Activated naive CD4-positive, alpha-beta T cell treated with anti-CD3 and anti-CD28 coated beads for 36 hours (primary cell): Measurements from ENCODE around the gene PLXNB1. TPM values are rescaled to one million over a fixed set of nuclear protein-coding genes. Genes with fewer than 3 reads are reported as not detected.

Experiments used
- CTCF ChIA-PET: fragments of 350-600 bp; sonication (Branson Sonifier 250); formaldehyde crosslinking; loops from one replicate; lab custom pipeline; 2021; ENCODE audit warnings: antibody characterized with exemption; lab: Charles Lee
- DNase-seq: peaks from one replicate; pipeline ENCODE4 v3.0.0-alpha.2; 2020
- H3K27ac Mint-ChIP-seq: one replicate; pipeline ENCODE4 v1.8.0; 2021; ENCODE audit warnings: mild to moderate bottlenecking, mixed read lengths
- H3K27me3 Mint-ChIP-seq: one replicate; pipeline ENCODE4 v1.8.0; 2021; ENCODE audit warnings: low read depth, mixed read lengths
- H3K36me3 Mint-ChIP-seq: one replicate; pipeline ENCODE4 v1.8.0; 2021; ENCODE audit warnings: low read depth, mixed read lengths
- H3K4me1 Mint-ChIP-seq: one replicate; pipeline ENCODE4 v1.8.0; 2021; ENCODE audit warnings: low read depth, mixed read lengths
- H3K4me3 Mint-ChIP-seq: one replicate; pipeline ENCODE4 v1.8.0; 2021; ENCODE audit warnings: mild to moderate bottlenecking, moderate library complexity, mixed read lengths
- H3K9me3 Mint-ChIP-seq: one replicate; pipeline ENCODE4 v1.8.0; 2021; ENCODE audit warnings: mixed read lengths
- intact Hi-C: fragments of 100-400 bp; cut with micrococcal nuclease; formaldehyde crosslinking; loops from one replicate; pipeline ENCODE4 v1.15.1; 2023
- total RNA-seq, 2 experiments: library from RNA; stranded (reverse); gene quantifications; one replicate each; pipeline ENCODE4 v1.2.3, GENCODE V29; 2021

Gene PLXNB1
- total RNA-seq, 2 experiments from 2014 or later, result 1.5 to 2.0 TPM

DNA sequence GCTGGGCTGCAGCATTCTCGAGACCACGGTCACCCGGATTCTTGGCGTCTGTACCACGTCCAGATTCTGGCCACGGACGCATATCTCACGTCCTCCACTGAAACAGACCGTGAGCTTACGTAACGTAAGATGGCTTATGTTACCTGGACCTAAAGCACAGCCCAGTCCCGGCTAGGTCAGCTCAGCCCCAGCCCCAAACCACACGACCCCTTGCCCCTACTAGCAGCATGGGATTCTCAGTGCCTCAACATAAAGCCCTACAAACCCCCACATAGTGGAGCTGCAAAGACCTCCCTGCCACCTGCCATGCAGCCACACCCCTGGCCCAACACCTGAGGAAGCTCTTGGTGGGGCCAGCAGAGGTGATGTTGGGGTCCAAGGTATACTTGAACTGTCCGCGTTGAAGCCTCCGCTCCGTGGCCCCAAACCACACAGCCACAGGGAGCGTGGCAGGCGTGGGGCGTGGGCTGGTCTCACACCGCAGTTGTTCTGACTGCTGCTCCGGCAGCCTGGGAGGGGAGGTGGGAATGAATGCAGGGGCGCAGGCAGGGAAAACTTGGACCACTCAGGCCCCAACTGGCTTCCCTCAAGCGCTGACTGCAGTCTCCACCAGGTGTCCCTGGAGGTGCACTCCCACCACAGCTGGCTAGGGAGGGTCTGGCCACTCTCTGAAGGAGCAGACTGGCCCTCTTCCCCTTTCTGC, 14.5 kb downstream of the PLXNB1 start:
- Mint-ChIP-seq H3K27ac (no peak overlapping the region), H3K4me1 (no peaks in the 10 kb centered on the region), H3K4me3 (no peak overlapping the region), H3K27me3 (no peaks in the 10 kb centered on the region), H3K36me3 (no peaks in the 10 kb centered on the region), H3K9me3 (no peaks in the 10 kb centered on the region)
- intact Hi-C loops, result no loop called here
- CTCF ChIA-PET, result interaction anchor here (1.3 to 3.1 kb wide), 3 partner anchors 15 to 21 kb away, joined by 4 to 14 read pairs (median 7); no protein-coding TSS in a partner anchor
- no peak for DNase-seq

DNA sequence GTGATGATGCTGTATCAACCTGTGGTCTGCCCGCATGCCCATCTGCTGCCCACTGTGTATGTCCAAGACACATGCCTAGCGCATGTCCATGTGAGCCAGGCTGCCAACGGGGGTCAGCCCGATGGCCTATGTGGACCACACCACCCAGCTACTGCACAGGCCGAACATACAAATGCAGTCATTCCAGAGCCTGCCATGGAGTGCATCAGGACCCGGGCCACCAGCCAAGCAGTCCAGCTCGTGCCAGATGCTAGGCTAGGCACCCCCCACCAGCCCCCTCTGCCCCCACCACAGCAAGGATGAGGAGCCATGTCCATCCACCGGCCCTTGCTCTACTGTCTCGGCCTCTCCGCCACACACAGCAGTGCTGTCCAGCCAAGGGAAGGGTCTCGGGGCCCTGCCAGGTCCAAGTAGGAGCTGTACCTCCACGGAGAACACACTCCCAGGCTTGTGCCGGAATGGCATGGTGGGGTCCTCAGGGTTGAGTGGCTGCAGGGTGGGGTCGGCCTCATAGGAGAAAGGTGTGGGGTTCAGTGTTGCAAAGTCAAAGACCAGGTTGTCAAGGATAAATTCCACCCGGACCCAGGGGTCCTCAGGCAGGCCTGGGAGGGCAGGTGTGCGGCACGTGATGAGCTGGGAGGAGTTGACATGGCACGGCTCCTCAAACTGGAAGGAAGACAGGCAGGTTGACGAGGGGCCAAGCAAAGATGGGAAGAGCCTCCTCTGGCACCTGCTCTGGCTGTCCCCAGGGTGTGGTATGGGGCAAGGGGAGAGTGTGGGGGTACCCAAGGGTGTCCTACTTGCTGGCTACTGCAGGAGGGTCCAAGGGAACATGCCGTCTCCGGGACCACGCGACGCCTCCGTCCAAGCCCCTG, 15.3 kb downstream of the PLXNB1 start:
- intact Hi-C loops, result no loop called here
- Mint-ChIP-seq H3K27ac (no peak overlapping the region), H3K4me3 (no peak overlapping the region)

DNA sequence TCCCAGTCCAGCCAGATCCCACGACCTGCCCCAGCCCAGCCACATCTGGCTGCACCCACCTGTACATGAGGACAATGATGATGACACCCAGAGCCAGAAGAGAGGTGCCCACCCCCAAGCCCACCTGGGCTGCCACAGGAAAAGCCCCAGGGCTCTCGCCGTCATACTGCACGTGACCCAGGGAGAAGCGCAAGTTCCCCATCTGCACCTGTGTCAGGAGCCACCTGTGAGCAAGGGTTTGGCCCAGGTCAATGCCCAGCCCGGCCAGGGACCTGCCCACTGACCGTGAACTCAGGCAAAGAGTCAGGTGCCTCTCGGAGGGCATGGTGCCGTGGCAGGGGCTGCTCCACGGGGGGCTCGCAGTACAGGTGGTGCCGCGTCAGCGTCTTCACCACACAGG, 16.3 kb downstream of the PLXNB1 start:
- CTCF ChIA-PET, result interaction anchor here (2.0 to 3.1 kb wide), 2 partner anchors 22 kb away, joined by 8 to 14 read pairs; no protein-coding TSS in a partner anchor
- no peak for DNase-seq
- Mint-ChIP-seq H3K27me3 (no peaks in the 10 kb centered on the region), H3K4me1 (no peaks in the 10 kb centered on the region), H3K36me3 (no peaks in the 10 kb centered on the region), H3K27ac (no peak overlapping the region), H3K4me3 (no peak overlapping the region), H3K9me3 (no peaks in the 10 kb centered on the region)
- intact Hi-C loops, result no loop called here

More for the DNA sequence above, 15.3 kb downstream of the PLXNB1 start:
- Mint-ChIP-seq H3K36me3 (no peaks in the 10 kb centered on the region), H3K4me1 (no peaks in the 10 kb centered on the region), H3K27me3 (no peaks in the 10 kb centered on the region), H3K9me3 (no peaks in the 10 kb centered on the region)
- no peak for DNase-seq
- CTCF ChIA-PET, result interaction anchor here (1.3 to 3.1 kb wide), 2 partner anchors 14 to 21 kb away, joined by 4 to 14 read pairs; no protein-coding TSS in a partner anchor

DNA sequence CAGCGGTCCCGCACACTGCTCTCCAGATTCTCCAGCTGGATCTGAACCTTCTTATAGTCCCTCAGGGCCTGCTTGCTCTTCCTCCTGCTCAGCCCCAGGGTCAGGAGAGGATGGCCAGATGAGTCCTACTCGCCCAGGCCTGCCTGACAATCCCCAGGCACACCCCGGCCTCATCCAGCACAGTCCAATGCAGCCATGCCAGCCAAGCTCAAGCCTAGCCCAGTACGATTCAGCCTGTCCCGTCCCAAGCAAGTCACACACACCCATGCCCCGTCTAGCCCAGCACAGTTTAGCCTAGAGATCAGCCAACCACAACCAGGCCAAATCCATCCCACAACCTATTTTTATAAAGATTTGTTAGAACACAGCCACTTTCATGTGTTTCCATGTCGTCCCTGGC, 16.8 kb downstream of the PLXNB1 start:
- CTCF ChIA-PET, result interaction anchor here (0.5 to 2.0 kb wide), 2 partner anchors 23 to 183 kb away, joined by 3 to 8 read pairs; no protein-coding TSS in a partner anchor
- H3K27me3 Mint-ChIP-seq, result no peaks in the 10 kb centered on the region
- intact Hi-C loops, result no loop called here
- H3K9me3 Mint-ChIP-seq, result no peaks in the 10 kb centered on the region
- no peak for DNase-seq
- no peaks in the 10 kb centered on the region for H3K36me3 Mint-ChIP-seq
- no peaks in the 10 kb centered on the region for H3K4me1 Mint-ChIP-seq
- H3K4me3 Mint-ChIP-seq, result no peak overlapping the region
- H3K27ac Mint-ChIP-seq, result no peak overlapping the region

DNA sequence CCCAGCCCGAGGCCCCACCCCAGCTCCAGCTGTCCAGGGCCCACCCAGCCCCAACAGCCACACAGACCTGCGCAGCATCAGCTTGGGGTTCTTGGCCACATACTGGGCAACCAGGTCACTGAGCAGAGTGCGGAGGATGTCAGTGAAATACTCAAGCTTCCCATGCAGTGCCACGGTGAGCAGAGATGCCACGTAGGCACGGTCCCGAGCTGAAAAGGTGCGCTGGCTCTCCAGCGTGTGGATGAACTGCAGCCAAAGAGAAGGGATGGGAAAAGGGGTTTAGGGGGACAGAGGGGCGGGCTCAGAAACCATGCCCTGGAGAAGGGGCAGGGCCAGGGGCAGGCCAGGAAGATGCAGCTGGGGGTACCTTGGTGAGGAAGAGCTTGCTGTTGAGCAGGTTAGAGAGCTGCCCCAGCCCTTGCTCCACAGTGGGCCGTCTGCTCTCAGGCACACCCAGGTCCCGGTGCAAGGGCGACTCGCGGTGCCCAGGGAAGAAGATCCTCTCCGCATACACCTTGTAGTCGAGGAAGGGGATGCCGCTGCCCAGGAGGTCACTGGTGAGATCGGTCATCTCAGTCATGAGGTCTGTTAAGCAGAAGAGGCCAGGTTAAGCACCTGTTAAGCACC, 17.4 kb downstream of the PLXNB1 start:
- no peaks in the 10 kb centered on the region for H3K27me3 Mint-ChIP-seq
- no peak overlapping the region for H3K4me3 Mint-ChIP-seq
- H3K36me3 Mint-ChIP-seq, result no peaks in the 10 kb centered on the region
- no peak overlapping the region for H3K27ac Mint-ChIP-seq
- no peaks in the 10 kb centered on the region for H3K4me1 Mint-ChIP-seq
- CTCF ChIA-PET, result interaction anchor here (0.5 to 2.0 kb wide), 3 partner anchors 12 to 182 kb away, joined by 3 to 8 read pairs (median 7); no protein-coding TSS in a partner anchor
- no peak for DNase-seq
- H3K9me3 Mint-ChIP-seq, result no peaks in the 10 kb centered on the region
- intact Hi-C loops, result no loop called here

DNA sequence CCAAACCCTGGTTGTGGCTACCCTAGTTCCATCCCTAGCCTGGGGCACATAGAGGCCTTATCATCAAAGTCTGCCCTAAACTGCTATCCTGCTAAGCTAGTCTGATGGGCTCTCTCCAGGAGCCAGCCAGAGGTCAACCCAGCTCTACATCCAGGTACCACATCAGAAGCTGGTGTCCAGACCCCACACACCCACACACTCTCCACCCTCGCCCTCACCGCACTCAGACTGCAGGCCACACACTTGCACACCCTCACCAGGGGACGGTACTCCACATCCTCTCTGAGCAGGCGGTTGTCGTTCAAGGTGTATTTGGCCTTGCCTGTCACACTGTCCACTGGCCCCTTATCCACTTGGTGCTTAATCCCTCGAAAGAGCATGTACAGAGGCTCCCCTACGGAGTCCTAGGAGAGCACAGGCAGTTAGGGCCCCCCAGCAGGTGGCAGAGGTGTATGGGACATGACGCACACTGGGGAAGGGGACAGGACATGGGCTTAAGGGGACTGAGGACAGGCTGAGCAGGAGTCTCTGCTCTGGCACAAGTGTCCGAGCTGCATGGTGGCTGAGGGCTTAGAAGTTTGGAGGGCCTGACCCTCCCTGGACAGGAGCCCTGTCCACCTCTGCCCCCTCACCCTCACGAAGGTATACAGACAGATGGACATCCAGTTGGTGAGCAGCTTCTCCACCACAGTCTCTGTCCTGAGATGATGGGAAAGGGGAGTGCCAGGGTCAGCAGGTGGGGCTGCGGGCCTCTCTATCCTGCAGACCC, 18.1 kb downstream of the PLXNB1 start:
- Mint-ChIP-seq H3K9me3 (no peaks in the 10 kb centered on the region), H3K27me3 (no peaks in the 10 kb centered on the region), H3K4me3 (no peak overlapping the region), H3K27ac (no peak overlapping the region), H3K4me1 (no peaks in the 10 kb centered on the region), H3K36me3 (no peaks in the 10 kb centered on the region)
- no peak for DNase-seq
- intact Hi-C loops, result no loop called here
- CTCF ChIA-PET, result interaction anchor here (0.6 to 2.0 kb wide), 6 partner anchors 11 to 580 kb away, joined by 3 to 8 read pairs (median 6); no protein-coding TSS in a partner anchor

DNA sequence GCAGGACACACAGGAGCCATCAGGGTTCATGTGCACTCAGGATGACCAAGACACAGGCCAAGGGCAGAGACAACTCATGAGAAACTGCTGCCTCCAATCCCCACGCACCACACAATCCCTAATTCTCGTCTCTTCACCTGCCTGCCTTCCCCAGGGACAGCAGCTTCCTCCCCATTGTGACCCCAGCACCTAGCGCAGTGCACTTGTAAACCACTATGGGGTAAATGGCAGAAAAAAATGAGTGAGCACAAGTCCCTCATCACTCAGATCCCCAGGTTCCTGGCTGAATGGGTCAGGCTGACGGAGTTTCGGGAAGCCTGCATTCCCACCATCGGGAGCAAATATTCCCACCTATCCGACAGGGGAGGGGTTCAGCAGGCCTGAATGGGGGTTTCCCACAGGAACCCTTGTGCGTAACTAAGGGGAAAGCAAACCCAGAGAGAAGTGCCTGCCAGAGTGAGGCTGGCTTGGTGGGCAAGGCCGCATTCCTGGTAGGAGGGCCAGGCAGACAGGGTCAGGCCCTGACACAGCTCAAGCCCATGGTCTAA, 18.8 kb downstream of the PLXNB1 start:
- CTCF ChIA-PET, result interaction anchor here (0.6 to 1.2 kb wide), 4 partner anchors 10 to 581 kb away, joined by 3 to 8 read pairs (median 5); no protein-coding TSS in a partner anchor
- DNase-seq, result no peak
- Mint-ChIP-seq H3K27ac (no peak overlapping the region), H3K4me3 (no peak overlapping the region), H3K27me3 (no peaks in the 10 kb centered on the region), H3K4me1 (no peaks in the 10 kb centered on the region), H3K36me3 (no peaks in the 10 kb centered on the region), H3K9me3 (no peaks in the 10 kb centered on the region)
- intact Hi-C loops, result no loop called here

DNA sequence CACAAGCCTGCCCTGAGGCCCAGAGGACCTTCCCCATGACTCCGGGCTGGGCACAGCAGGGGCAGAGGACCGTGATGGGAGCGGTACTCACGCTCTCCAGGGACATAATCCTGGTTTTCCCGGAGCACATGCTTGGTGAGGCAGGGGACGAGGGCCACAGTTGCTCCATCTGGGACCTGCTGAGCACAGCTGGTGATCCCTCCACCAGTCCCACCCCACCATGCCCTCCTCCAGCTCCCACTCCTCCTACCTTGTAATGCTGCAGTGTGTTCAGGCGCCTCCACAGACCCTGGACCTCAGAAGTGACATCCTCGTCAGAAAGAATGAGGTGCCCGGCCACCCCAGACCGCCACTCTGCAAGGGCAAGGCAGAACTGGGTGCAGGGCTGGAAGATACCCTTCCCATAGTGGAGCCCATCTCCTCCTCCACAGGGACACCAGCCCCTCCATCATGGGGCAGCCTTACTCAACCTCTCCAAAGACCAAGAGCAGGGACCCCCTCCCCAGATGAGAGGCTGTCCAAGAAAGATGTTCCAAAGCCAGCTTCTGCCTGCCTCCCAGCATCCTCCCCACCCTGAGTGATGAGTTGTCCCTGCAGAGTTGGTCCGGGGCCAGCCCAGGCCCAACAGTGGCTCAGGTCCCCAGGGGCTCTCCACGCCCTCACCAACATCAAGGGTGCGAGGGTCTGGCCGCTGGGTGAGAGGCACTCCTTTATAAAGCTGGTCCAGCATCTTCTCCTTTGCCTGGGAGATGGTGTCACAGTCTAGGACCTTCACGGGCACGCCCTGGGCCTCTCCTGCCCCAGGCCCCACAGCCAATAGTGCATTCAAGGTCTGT, 19.5 kb downstream of the PLXNB1 start:
- Mint-ChIP-seq H3K4me3 (no peak overlapping the region), H3K27me3 (no peaks in the 10 kb centered on the region), H3K36me3 (no peaks in the 10 kb centered on the region), H3K27ac (no peak overlapping the region), H3K9me3 (no peaks in the 10 kb centered on the region), H3K4me1 (no peaks in the 10 kb centered on the region)
- intact Hi-C loops, result no loop called here
- CTCF ChIA-PET, result no interaction called here
- no peak for DNase-seq

DNA sequence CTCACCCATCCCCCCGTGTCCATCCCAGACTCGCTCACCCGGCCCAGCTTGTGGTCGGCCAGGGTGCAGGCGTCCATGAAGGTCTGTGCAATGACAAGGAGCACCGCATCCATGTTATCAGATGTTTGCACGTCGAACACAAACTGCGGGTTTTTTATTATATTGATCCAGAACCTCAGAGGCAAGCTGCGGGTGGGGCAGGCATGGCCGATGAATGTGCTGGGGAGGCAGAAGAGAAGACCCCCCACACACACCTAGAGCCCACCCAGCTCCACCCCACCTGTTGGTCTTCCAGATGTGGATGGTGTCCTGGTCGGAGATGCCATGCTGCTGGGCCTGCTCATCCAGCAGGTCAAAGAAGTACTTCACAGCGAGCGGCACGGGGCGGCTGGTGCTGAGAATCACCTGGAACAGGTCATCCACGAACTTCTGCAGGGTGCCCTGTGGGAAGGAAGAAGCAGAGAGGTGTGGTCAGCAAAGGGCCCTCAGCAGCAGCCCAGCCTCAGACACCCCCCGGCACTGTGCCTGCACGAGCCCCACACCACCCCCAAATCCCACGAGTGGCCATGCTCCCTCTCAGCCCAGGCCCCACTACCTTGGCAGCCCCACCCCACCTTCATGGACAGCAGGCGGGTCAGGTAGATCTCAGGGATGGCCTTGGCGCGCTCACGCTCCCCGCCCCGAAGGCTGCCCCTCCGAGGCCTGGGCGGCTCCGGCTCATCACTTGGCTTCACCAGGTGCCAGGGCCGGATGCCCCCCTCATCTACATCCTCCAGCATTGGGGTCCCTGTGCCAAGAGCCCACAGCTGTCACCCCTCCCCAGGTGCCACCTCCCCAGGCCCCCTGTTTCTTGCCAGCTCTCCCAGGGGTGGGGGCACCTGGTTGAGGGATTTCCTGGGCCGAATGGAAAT, 20.3 kb downstream of the PLXNB1 start:
- DNase-seq, result no peak
- Mint-ChIP-seq H3K9me3 (no peaks in the 10 kb centered on the region), H3K4me1 (no peaks in the 10 kb centered on the region), H3K36me3 (no peaks in the 10 kb centered on the region), H3K4me3 (no peak overlapping the region), H3K27me3 (no peaks in the 10 kb centered on the region), H3K27ac (no peak overlapping the region)
- CTCF ChIA-PET, result interaction anchor here (0.8 to 11.9 kb wide), 2 partner anchors 9 to 27 kb away, joined by 3 to 162 read pairs; no protein-coding TSS in a partner anchor
- intact Hi-C loops, result no loop called here

DNA sequence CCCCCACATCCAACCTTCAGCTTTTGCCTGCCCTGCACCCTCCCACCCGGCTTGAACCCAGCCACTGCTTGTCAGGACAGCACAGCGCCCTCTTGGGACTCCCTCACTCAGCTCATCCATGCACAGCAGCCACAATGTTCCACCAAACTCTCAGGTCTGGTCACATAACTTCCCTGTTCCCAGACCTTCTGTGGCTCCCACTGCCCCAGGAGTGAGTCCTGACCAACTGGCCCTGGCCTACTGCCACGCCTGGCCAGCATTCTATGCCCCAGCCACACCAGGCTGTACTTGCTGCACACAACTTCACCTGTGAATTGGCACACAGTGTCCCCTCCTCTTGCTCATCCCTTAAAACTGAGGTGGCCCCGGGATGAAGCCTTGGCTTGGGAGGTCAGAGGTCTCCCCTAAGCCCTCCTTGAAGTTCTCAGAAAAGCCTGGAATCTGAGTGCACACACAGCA, 21.0 kb downstream of the PLXNB1 start:
- Mint-ChIP-seq H3K4me3 (no peak overlapping the region), H3K27me3 (no peaks in the 10 kb centered on the region), H3K27ac (no peak overlapping the region), H3K9me3 (no peaks in the 10 kb centered on the region), H3K4me1 (no peaks in the 10 kb centered on the region), H3K36me3 (no peaks in the 10 kb centered on the region)
- intact Hi-C loops, result no loop called here
- peak; percentile 16 for DNase-seq
- CTCF ChIA-PET, result interaction anchor here (0.7 to 11.9 kb wide), 4 partner anchors 8 to 140 kb away, joined by 3 to 162 read pairs (median 4); no protein-coding TSS in a partner anchor
